CD4-positive, CD25-positive, alpha-beta regulatory T cell (primary cell): ENCODE measurements around the gene SLC1A2. TPM values are rescaled to one million over a fixed set of nuclear protein-coding genes. Genes with fewer than 3 reads are reported as not detected.

Experiments
- ATAC-seq, 2 donors: fragments of 150-1000 bp; cut with Tn5 transposase; one replicate each; pipeline ENCODE4 v1.10.0; 2021; ENCODE audit warnings: low read depth in 2 of 2, moderate number of reproducible peaks in 2 of 2, moderate library complexity in 1 of 2
- DNase-seq, 3 donors: peaks; one replicate each; pipeline versions ENCODE4 v3.0.0 to v3.0.0-alpha.2; 2012 to 2022; ENCODE audit warnings: mixed read lengths in 1 of 3
- H3K27ac ChIP-seq: one replicate; pipeline ENCODE4 v1.7.0; 2013; ENCODE audit warnings: mild to moderate bottlenecking, low read length; ENCODE audit not compliant: insufficient read depth, poor library complexity, severe bottlenecking
- H3K27me3 ChIP-seq: one replicate; pipeline ENCODE4 v1.7.0; 2013; ENCODE audit warnings: low read length; ENCODE audit not compliant: control insufficient read depth, insufficient read depth
- H3K36me3 ChIP-seq: one replicate; pipeline ENCODE4 v1.7.0; 2013; ENCODE audit warnings: mild to moderate bottlenecking, low read length, moderate library complexity; ENCODE audit not compliant: control insufficient read depth, insufficient read depth
- H3K4me1 ChIP-seq: 2 replicates; pipeline ENCODE4 v1.7.0; 2013; ENCODE audit warnings: mild to moderate bottlenecking, low read length; ENCODE audit not compliant: insufficient read depth, control insufficient read depth, poor library complexity, severe bottlenecking
- H3K4me3 ChIP-seq: one replicate; pipeline ENCODE4 v1.7.0; 2013; ENCODE audit warnings: low read depth, mild to moderate bottlenecking, low read length, moderate library complexity
- H3K9me3 ChIP-seq, 2 experiments: 1 replicate in 1 of 2; 2 replicates in 1 of 2; pipeline ENCODE4 v1.7.0; 2013; ENCODE audit warnings: low read length in 2 of 2, mild to moderate bottlenecking in 1 of 2, moderate library complexity in 1 of 2; ENCODE audit not compliant: control insufficient read depth in 2 of 2
- H3K27ac Mint-ChIP-seq, 3 donors: one replicate each; pipeline ENCODE4 v1.8.0; 2020 to 2022; ENCODE audit warnings: mild to moderate bottlenecking in 3 of 3, mixed read lengths in 3 of 3, moderate library complexity in 2 of 3
- H3K27me3 Mint-ChIP-seq: one replicate; pipeline ENCODE4 v1.8.0; 2022; ENCODE audit warnings: mild to moderate bottlenecking, mixed read lengths
- H3K36me3 Mint-ChIP-seq: one replicate; pipeline ENCODE4 v1.8.0; 2020; ENCODE audit warnings: mixed read lengths
- H3K4me1 Mint-ChIP-seq, 4 donors: one replicate each; pipeline ENCODE4 v1.8.0; 2020 to 2022; ENCODE audit warnings: mixed read lengths in 4 of 4, mild to moderate bottlenecking in 1 of 4
- H3K4me3 Mint-ChIP-seq, 4 donors: one replicate each; pipeline ENCODE4 v1.8.0; 2020 to 2022; ENCODE audit warnings: mild to moderate bottlenecking in 4 of 4, mixed read lengths in 4 of 4, moderate library complexity in 3 of 4
- H3K9me3 Mint-ChIP-seq, 7 donors: one replicate each; pipeline ENCODE4 v1.8.0; 2020 to 2022; ENCODE audit warnings: mixed read lengths in 7 of 7, mild to moderate bottlenecking in 3 of 7, moderate library complexity in 2 of 7
- polyA plus RNA-seq, 4 donors: library from polyadenylated mRNA; unstranded; fragments of 300-500 nt; fragmentation: Illumina TruSeq; gene quantifications; one replicate each; pipeline ENCODE4 v1.2.3, GENCODE V29; 2021
- total RNA-seq: library from RNA; stranded (reverse); gene quantifications from one replicate; pipeline ENCODE4 v1.2.3, GENCODE V29; 2022

The SLC1A2 gene
- total RNA-seq, result not detected
- under 1 TPM in 2 of 4 donors, not detected in 2; 0.08 to 0.23 TPM for polyA plus RNA-seq

- Mint-ChIP-seq H3K4me3 (peak within 1 kb of the TSS in 3 of 4 donors; percentile 44 to 78 (median 46)), H3K4me1 (peaks cover 0 to 11% (median 6%) of the 10 kb centered on the region in 4 donors), H3K27me3 (peaks cover 88% of the 10 kb centered on the region), H3K36me3 (no peaks in the 10 kb centered on the region), H3K9me3 (peaks cover 0 to 2% (median 0%) of the 10 kb centered on the region in 7 donors), H3K27ac (no peak within 1 kb of the TSS)
- no peak for DNase-seq
- Histone ChIP-seq H3K9me3 (no peaks in the 10 kb centered on the region), H3K4me3 (no peak within 1 kb of the TSS), H3K4me1 (peaks cover 14% of the 10 kb centered on the region), H3K36me3 (no peaks in the 10 kb centered on the region), H3K27me3 (peaks cover 59% of the 10 kb centered on the region), H3K27ac (no peak within 1 kb of the TSS)
- no peak for ATAC-seq
Measured at GRCh38 chr11:35419184-35419829, at the start of gene SLC1A2. SLC1A2 (minus strand) TSS chr11:35419558; CDS start chr11:35418966, 592 bp downstream.

GRCh38 chr11:35466058-35466457 lies 46.7 kb upstream of the SLC1A2 start:
- no peaks in the 10 kb centered on the region for H3K36me3 Mint-ChIP-seq

GRCh38 chr11:35464308-35464707 lies 45.0 kb upstream of the SLC1A2 start:
- no peak overlapping the region for H3K27ac ChIP-seq
- ATAC-seq (no peak), DNase-seq (no peak)
- no peaks in the 10 kb centered on the region for H3K9me3 ChIP-seq
- H3K4me3 Mint-ChIP-seq, result no peak overlapping the region
- peaks cover 0 to 1% (median 0%) of the 10 kb centered on the region in 7 donors for H3K9me3 Mint-ChIP-seq
- no peaks in the 10 kb centered on the region for H3K4me1 ChIP-seq
- no peaks in the 10 kb centered on the region for H3K4me1 Mint-ChIP-seq
- no peaks in the 10 kb centered on the region for H3K36me3 ChIP-seq
- H3K27me3 Mint-ChIP-seq, result peaks cover 30% of the 10 kb centered on the region
- H3K27ac Mint-ChIP-seq, result no peak overlapping the region
- no peak overlapping the region for H3K4me3 ChIP-seq
- peaks cover 2% of the 10 kb centered on the region for H3K27me3 ChIP-seq
- no peaks in the 10 kb centered on the region for H3K36me3 Mint-ChIP-seq

More at GRCh38 chr11:35466058-35466457, 46.7 kb upstream of the SLC1A2 start:
- ATAC-seq, result no peak
- Mint-ChIP-seq H3K27ac (no peak overlapping the region), H3K4me3 (no peak overlapping the region), H3K9me3 (peaks cover 0 to 1% (median 0%) of the 10 kb centered on the region in 7 donors), H3K4me1 (no peaks in the 10 kb centered on the region), H3K27me3 (peaks cover 28% of the 10 kb centered on the region)
- Histone ChIP-seq H3K9me3 (no peaks in the 10 kb centered on the region), H3K4me3 (no peak overlapping the region), H3K36me3 (no peaks in the 10 kb centered on the region), H3K27me3 (peaks cover 4% of the 10 kb centered on the region), H3K4me1 (no peaks in the 10 kb centered on the region), H3K27ac (no peak overlapping the region)
- no peak for DNase-seq

GRCh38 chr11:35463331-35463751 lies 44.0 kb upstream of the SLC1A2 start:
- H3K27me3 Mint-ChIP-seq, result peaks cover 25% of the 10 kb centered on the region
- Histone ChIP-seq H3K9me3 (no peaks in the 10 kb centered on the region), H3K27me3 (peaks cover 1% of the 10 kb centered on the region), H3K36me3 (no peaks in the 10 kb centered on the region), H3K4me3 (no peak overlapping the region), H3K27ac (no peak overlapping the region), H3K4me1 (no peaks in the 10 kb centered on the region)
- ATAC-seq (no peak), DNase-seq (no peak)
- no peak overlapping the region for H3K4me3 Mint-ChIP-seq
- H3K36me3 Mint-ChIP-seq, result no peaks in the 10 kb centered on the region
- H3K4me1 Mint-ChIP-seq, result no peaks in the 10 kb centered on the region
- no peak overlapping the region for H3K27ac Mint-ChIP-seq
- peaks cover 0 to 1% (median 0%) of the 10 kb centered on the region in 7 donors for H3K9me3 Mint-ChIP-seq

GRCh38 chr11:35461917-35462538 lies 42.7 kb upstream of the SLC1A2 start:
- DNase-seq, result no peak
- Histone ChIP-seq H3K9me3 (no peaks in the 10 kb centered on the region), H3K27me3 (peaks cover 1% of the 10 kb centered on the region), H3K4me1 (no peaks in the 10 kb centered on the region), H3K36me3 (no peaks in the 10 kb centered on the region), H3K27ac (no peak overlapping the region), H3K4me3 (no peak overlapping the region)
- ATAC-seq, result no peak
- Mint-ChIP-seq H3K36me3 (no peaks in the 10 kb centered on the region), H3K9me3 (peaks cover 0 to 1% (median 0%) of the 10 kb centered on the region in 7 donors), H3K4me1 (no peaks in the 10 kb centered on the region), H3K27ac (no peak overlapping the region), H3K27me3 (peaks cover 20% of the 10 kb centered on the region), H3K4me3 (no peak overlapping the region)

- H3K4me1 Mint-ChIP-seq, result no peaks in the 10 kb centered on the region
- DNase-seq (no peak), ATAC-seq (no peak)
- no peak overlapping the region for H3K4me3 Mint-ChIP-seq
- no peak overlapping the region for H3K27ac Mint-ChIP-seq
- peaks cover 0 to 1% (median 0%) of the 10 kb centered on the region in 7 donors for H3K9me3 Mint-ChIP-seq
- H3K27ac ChIP-seq, result no peak overlapping the region
- H3K9me3 ChIP-seq, result no peaks in the 10 kb centered on the region
- H3K27me3 Mint-ChIP-seq, result peaks cover 22% of the 10 kb centered on the region
- peaks cover 1% of the 10 kb centered on the region for H3K27me3 ChIP-seq
- no peaks in the 10 kb centered on the region for H3K36me3 Mint-ChIP-seq
- H3K4me1 ChIP-seq, result no peaks in the 10 kb centered on the region
- no peak overlapping the region for H3K4me3 ChIP-seq
- H3K36me3 ChIP-seq, result no peaks in the 10 kb centered on the region
Measured at GRCh38 chr11:35459489-35459888, 40.1 kb upstream of the SLC1A2 start.

- Histone ChIP-seq H3K4me3 (no peak overlapping the region), H3K27me3 (peaks cover 1% of the 10 kb centered on the region), H3K9me3 (no peaks in the 10 kb centered on the region), H3K36me3 (no peaks in the 10 kb centered on the region), H3K27ac (no peak overlapping the region), H3K4me1 (no peaks in the 10 kb centered on the region)
- no peak for ATAC-seq
- no peak overlapping the region for H3K4me3 Mint-ChIP-seq
- no peaks in the 10 kb centered on the region for H3K4me1 Mint-ChIP-seq
- H3K27me3 Mint-ChIP-seq, result peaks cover 21% of the 10 kb centered on the region
- DNase-seq, result no peak
- peaks cover 0 to 1% (median 0%) of the 10 kb centered on the region in 7 donors for H3K9me3 Mint-ChIP-seq
- H3K27ac Mint-ChIP-seq, result no peak overlapping the region
- no peaks in the 10 kb centered on the region for H3K36me3 Mint-ChIP-seq
Measured at GRCh38 chr11:35458846-35459245, 39.5 kb upstream of the SLC1A2 start.
